PC-9 (cell line): ENCODE data around the gene AP5B1. TPM values are rescaled to one million over a fixed set of nuclear protein-coding genes. Genes with fewer than 3 reads are reported as not detected.
"Not testable (repeated sequence)": the region's sequence is repeated elsewhere in the genome, so short reads cannot be mapped to it uniquely, and the experiment has no call there.

Experiments
- BruUV-seq: library from RNA; stranded (reverse); fragments of 400-500 nt; replicated peaks from 2 replicates; lab custom pipeline; 2021; lab: Mats Ljungman, UMichigan
- CTCF ChIA-PET: fragments of 300-600 bp; sonication (Branson Sonifier 250); formaldehyde crosslinking; loops from one replicate; lab custom pipeline; 2022; ENCODE audit warnings: antibody characterized with exemption; lab: Charles Lee
- POLR2A ChIA-PET: fragments of 300-600 bp; sonication (Branson Sonifier 250); formaldehyde crosslinking; loops from one replicate; lab custom pipeline; 2022; ENCODE audit warnings: antibody characterized with exemption; ENCODE audit not compliant: unreplicated experiment; lab: Charles Lee
- DNase-seq, 2 experiments: peaks; one replicate each; pipeline versions ENCODE4 v3.0.0 to v3.0.0-alpha.2; 2015 to 2022; ENCODE audit warnings: mixed read lengths in 1 of 2
- H2AFZ ChIP-seq: fragments of 200-600 bp; sonication (generic); 2 replicates; pipeline ENCODE4 v1.8.1; 2017; ENCODE audit warnings: antibody characterized with exemption
- H3F3A ChIP-seq: fragments of 200-600 bp; sonication (generic); 2 replicates; pipeline ENCODE4 v1.8.1; 2017; ENCODE audit warnings: antibody characterized with exemption, mild to moderate bottlenecking, low read depth; ENCODE audit not compliant: insufficient read depth
- H3K27ac ChIP-seq: fragments of 200-600 bp; sonication (generic); 2 replicates; pipeline ENCODE4 v1.6.1; 2016; ENCODE audit warnings: mixed run types
- H3K27me3 ChIP-seq: fragments of 200-600 bp; sonication (generic); 2 replicates; pipeline ENCODE4 v1.6.1; 2016; ENCODE audit warnings: low read depth, mixed run types; ENCODE audit not compliant: insufficient read depth
- H3K36me3 ChIP-seq: fragments of 200-600 bp; sonication (generic); 2 replicates; pipeline ENCODE4 v1.6.1; 2016; ENCODE audit warnings: low read depth, mixed run types
- H3K4me1 ChIP-seq: fragments of 200-600 bp; sonication (generic); replicated peaks from 2 replicates; pipeline ENCODE4 v1.6.1; 2016; ENCODE audit warnings: mixed run types; ENCODE audit not compliant: insufficient read depth
- H3K4me2 ChIP-seq: fragments of 200-600 bp; sonication (generic); 2 replicates; pipeline ENCODE4 v1.6.1; 2017; ENCODE audit warnings: mixed run types
- H3K4me3 ChIP-seq: fragments of 200-600 bp; sonication (generic); 2 replicates; pipeline ENCODE4 v1.6.1; 2016; ENCODE audit warnings: mixed run types
- H3K79me2 ChIP-seq: fragments of 200-600 bp; sonication (generic); 2 replicates; pipeline ENCODE4 v1.6.1; 2017; ENCODE audit warnings: low read depth, mixed run types
- H3K9me2 ChIP-seq: fragments of 200-600 bp; sonication (generic); 2 replicates; pipeline ENCODE4 v1.8.1; 2017; ENCODE audit warnings: mild to moderate bottlenecking; ENCODE audit not compliant: insufficient read depth
- H3K9me3 ChIP-seq: fragments of 200-600 bp; sonication (generic); 2 replicates; pipeline ENCODE4 v1.8.1; 2016; ENCODE audit warnings: low read depth; ENCODE audit not compliant: insufficient read depth
- H4K20me1 ChIP-seq: fragments of 200-600 bp; sonication (generic); 2 replicates; pipeline ENCODE4 v1.8.1; 2017; ENCODE audit not compliant: insufficient read depth
- EZH2 ChIP-seq: fragments of 200-600 bp; sonication (generic); IDR thresholded peaks from 2 replicates; pipeline ENCODE4 v1.8.0; 2017; ENCODE audit warnings: antibody characterized with exemption, low read depth
- intact Hi-C: fragments of 100-400 bp; cut with micrococcal nuclease; formaldehyde crosslinking; loops from one replicate; pipeline ENCODE4 v1.10.0; 2022; ENCODE audit not compliant: unreplicated experiment
- total RNA-seq: library from RNA; stranded (reverse); gene quantifications from 2 replicates; pipeline ENCODE4 v1.2.3, GENCODE V29; 2021
- TF ChIP-seq, protein P1 (sequence below): fragments of 200-600 bp; sonication (generic); conservative IDR thresholded peaks from 2 replicates; pipeline ENCODE4 v1.6.1; 2017; ENCODE audit warnings: mixed run types, antibody characterized with exemption, mild to moderate bottlenecking, moderate library complexity

AP5B1 gene
- total RNA-seq, 1 experiment from 2014 or later: 20.8 TPM

DNA sequence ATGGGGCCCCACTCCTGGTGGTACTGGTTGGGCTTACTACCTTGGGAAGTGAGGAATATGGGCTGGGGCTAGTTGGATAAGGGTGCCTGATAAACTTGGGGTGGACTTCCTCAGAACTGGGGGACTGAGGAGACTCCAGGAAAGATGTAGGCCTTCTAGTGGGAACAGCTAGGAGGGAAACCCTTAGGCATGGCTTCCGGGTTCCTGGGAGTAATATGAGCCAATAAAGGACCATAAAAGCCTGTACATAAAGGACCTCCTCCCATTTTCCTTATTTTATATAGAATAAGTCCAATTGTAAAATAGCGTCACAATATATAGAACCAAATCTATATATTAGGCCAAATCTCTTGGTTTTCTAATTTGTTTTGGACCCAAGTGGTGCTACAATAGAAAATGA is 41.8 kb downstream of the AP5B1 start:
- Histone ChIP-seq H3K9me2 (no peaks in the 10 kb centered on the region), H3F3A (peaks cover 4% of the 10 kb centered on the region; the same call in 1 of the 2 replicates), H3K4me3 (no peak overlapping the region), H4K20me1 (no peaks in the 10 kb centered on the region), H3K27me3 (no peaks in the 10 kb centered on the region), H3K36me3 (no peaks in the 10 kb centered on the region), H3K79me2 (no peaks in the 10 kb centered on the region), H3K27ac (no peak overlapping the region), H3K4me1 (0 out of 2 replicates have a peak, but pooled peaks cover under 1% of the 10 kb centered on the region), H3K4me2 (no peak overlapping the region), H2AFZ (no peak overlapping the region), H3K9me3 (no peaks in the 10 kb centered on the region)
- ChIA-PET CTCF (interaction anchor here (0.7 kb wide), 1 partner anchor 31 kb away, joined by 3 read pairs; no protein-coding TSS in a partner anchor), POLR2A (no interaction called here)
- TF ChIP-seq, protein P1, sequence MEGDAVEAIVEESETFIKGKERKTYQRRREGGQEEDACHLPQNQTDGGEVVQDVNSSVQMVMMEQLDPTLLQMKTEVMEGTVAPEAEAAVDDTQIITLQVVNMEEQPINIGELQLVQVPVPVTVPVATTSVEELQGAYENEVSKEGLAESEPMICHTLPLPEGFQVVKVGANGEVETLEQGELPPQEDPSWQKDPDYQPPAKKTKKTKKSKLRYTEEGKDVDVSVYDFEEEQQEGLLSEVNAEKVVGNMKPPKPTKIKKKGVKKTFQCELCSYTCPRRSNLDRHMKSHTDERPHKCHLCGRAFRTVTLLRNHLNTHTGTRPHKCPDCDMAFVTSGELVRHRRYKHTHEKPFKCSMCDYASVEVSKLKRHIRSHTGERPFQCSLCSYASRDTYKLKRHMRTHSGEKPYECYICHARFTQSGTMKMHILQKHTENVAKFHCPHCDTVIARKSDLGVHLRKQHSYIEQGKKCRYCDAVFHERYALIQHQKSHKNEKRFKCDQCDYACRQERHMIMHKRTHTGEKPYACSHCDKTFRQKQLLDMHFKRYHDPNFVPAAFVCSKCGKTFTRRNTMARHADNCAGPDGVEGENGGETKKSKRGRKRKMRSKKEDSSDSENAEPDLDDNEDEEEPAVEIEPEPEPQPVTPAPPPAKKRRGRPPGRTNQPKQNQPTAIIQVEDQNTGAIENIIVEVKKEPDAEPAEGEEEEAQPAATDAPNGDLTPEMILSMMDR: no peak
- no peak for TF ChIP-seq EZH2
- intact Hi-C loops: no loop called here
- no peak for DNase-seq
- BruUV-seq: no TSS peak

- intact Hi-C loops: no loop called here
- Histone ChIP-seq H3K4me3 (no peak overlapping the region), H3K36me3 (no peaks in the 10 kb centered on the region)
Measured at GRCh38 chr11:65736810-65737209, 44.0 kb downstream of the AP5B1 start.

GRCh38 chr11:65735111-65735510 is 45.7 kb downstream of the AP5B1 start:
- BruUV-seq, H3K9me3 ChIP-seq, H3K27ac ChIP-seq, H3F3A ChIP-seq, H3K4me2 ChIP-seq, H3K9me2 ChIP-seq, H4K20me1 ChIP-seq, H2AFZ ChIP-seq, H3K27me3 ChIP-seq, POLR2A ChIA-PET, H3K79me2 ChIP-seq, H3K4me1 ChIP-seq, CTCF ChIA-PET, H3K4me3 ChIP-seq, H3K36me3 ChIP-seq, intact Hi-C loops, DNase-seq: not testable (repeated sequence)

More at GRCh38 chr11:65736810-65737209, 44.0 kb downstream of the AP5B1 start:
- ChIA-PET POLR2A (interaction anchor here (0.6 kb wide), 1 partner anchor 950 kb away, joined by 10 read pairs; no protein-coding TSS in a partner anchor), CTCF (no interaction called here)
- BruUV-seq: no TSS peak
- Histone ChIP-seq H4K20me1 (no peaks in the 10 kb centered on the region), H3K9me2 (no peaks in the 10 kb centered on the region), H3K27ac (no peak overlapping the region), H3F3A (no peaks in the 10 kb centered on the region; the same call in 1 of the 2 replicates), H2AFZ (no peak overlapping the region), H3K79me2 (no peaks in the 10 kb centered on the region), H3K27me3 (no peaks in the 10 kb centered on the region), H3K4me1 (no peaks in the 10 kb centered on the region), H3K9me3 (no peaks in the 10 kb centered on the region), H3K4me2 (no peak overlapping the region)
- DNase-seq: no peak
- TF ChIP-seq, protein P1: no peak
- no peak for TF ChIP-seq EZH2

DNA sequence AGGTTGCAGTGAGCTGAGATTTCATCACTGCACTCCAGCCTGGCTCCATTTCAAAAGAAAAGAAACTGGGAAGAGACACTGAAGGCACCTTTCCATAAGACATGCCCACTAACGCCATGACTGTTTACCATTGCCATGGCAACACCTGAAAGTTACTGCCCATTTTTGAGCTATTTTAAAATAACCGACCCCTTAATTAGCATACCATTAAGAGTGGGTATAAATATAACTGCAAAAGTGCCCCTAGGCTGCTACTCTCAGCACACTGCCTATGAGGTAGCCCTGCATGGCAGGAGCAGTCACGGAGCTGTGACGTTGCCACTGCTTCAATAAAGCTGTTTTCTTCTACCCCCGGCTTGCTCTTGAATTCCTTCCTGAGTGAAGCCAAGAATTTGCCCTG is 50.3 kb downstream of the AP5B1 start:
- BruUV-seq: no TSS peak
- H3F3A ChIP-seq: no peaks in the 10 kb centered on the region; the same call in 1 of the 2 replicates
- ChIA-PET CTCF (interaction anchor here (0.5 kb wide), 1 partner anchor 39 kb away, joined by 11 read pairs; no protein-coding TSS in a partner anchor), POLR2A (no interaction called here)
- H3K4me2 ChIP-seq: no peak overlapping the region
- intact Hi-C loops: no loop called here
- H2AFZ ChIP-seq: no peak overlapping the region
- no peak overlapping the region for H3K27ac ChIP-seq
- H3K79me2 ChIP-seq: no peaks in the 10 kb centered on the region
- no peak for DNase-seq
- H4K20me1 ChIP-seq: no peaks in the 10 kb centered on the region
- H3K27me3 ChIP-seq: peaks cover 7% of the 10 kb centered on the region; the same call in 1 of the 2 replicates
- H3K4me3 ChIP-seq: no peak overlapping the region
- H3K4me1 ChIP-seq: no peaks in the 10 kb centered on the region
- H3K9me3 ChIP-seq: 0 out of 2 replicates have a peak, but pooled peaks cover 4% of the 10 kb centered on the region
- no peaks in the 10 kb centered on the region for H3K36me3 ChIP-seq
- TF ChIP-seq EZH2: no peak
- TF ChIP-seq, protein P1: no peak
- no peaks in the 10 kb centered on the region for H3K9me2 ChIP-seq
